Natural killer cell (primary cell): ENCODE data around the gene TMEM151A. TPM values are rescaled to one million over a fixed set of nuclear protein-coding genes. Genes with fewer than 3 reads are reported as not detected.

Source experiments
- ATAC-seq, 3 donors: fragments of 150-1000 bp in 2 of 3; fragments of 200-7000 bp in 1 of 3; cut with Tn5 transposase; 1 replicate in 1 of 3; 2 replicates in 2 of 3; pipeline ENCODE4 v1.10.0; 2021; ENCODE audit warnings: mild to moderate bottlenecking in 2 of 3, moderate library complexity in 2 of 3
- DNase-seq, 2 donors: peaks; one replicate each; pipeline versions ENCODE4 v3.0.0 to v3.0.0-alpha.2; 2013 to 2021; ENCODE audit warnings: mixed read lengths in 1 of 2
- H3K27ac ChIP-seq: one replicate; pipeline ENCODE4 v1.5.1; 2013; ENCODE audit warnings: mild to moderate bottlenecking, low read length
- H3K27me3 ChIP-seq: one replicate; pipeline ENCODE4 v1.6.1; 2013; ENCODE audit warnings: low read length; ENCODE audit not compliant: control insufficient read depth, insufficient read depth
- H3K36me3 ChIP-seq: one replicate; pipeline ENCODE4 v1.6.1; 2013; ENCODE audit warnings: low read length; ENCODE audit not compliant: control insufficient read depth, insufficient read depth
- H3K4me1 ChIP-seq: one replicate; pipeline ENCODE4 v1.6.1; 2013; ENCODE audit warnings: low read length; ENCODE audit not compliant: control insufficient read depth, insufficient read depth
- H3K4me3 ChIP-seq: one replicate; pipeline ENCODE4 v1.5.1; 2013; ENCODE audit warnings: low read length
- H3K9me3 ChIP-seq: one replicate; pipeline ENCODE4 v1.6.1; 2013; ENCODE audit warnings: low read length; ENCODE audit not compliant: control insufficient read depth, insufficient read depth
- H3K27ac Mint-ChIP-seq, 2 donors: one replicate each; pipeline ENCODE4 v1.8.0; 2022; ENCODE audit warnings: mild to moderate bottlenecking in 2 of 2, mixed read lengths in 2 of 2, moderate library complexity in 1 of 2
- H3K27me3 Mint-ChIP-seq, 2 donors: one replicate each; pipeline ENCODE4 v1.8.0; 2022; ENCODE audit warnings: low read depth in 2 of 2, mixed read lengths in 2 of 2
- H3K36me3 Mint-ChIP-seq: one replicate; pipeline ENCODE4 v1.8.0; 2022; ENCODE audit warnings: mixed read lengths
- H3K4me1 Mint-ChIP-seq, 2 donors: one replicate each; pipeline ENCODE4 v1.8.0; 2022; ENCODE audit warnings: mixed read lengths in 2 of 2
- H3K4me3 Mint-ChIP-seq: one replicate; pipeline ENCODE4 v1.8.0; 2022; ENCODE audit warnings: mild to moderate bottlenecking, moderate library complexity, mixed read lengths
- H3K9me3 Mint-ChIP-seq, 2 donors: one replicate each; pipeline ENCODE4 v1.8.0; 2022; ENCODE audit warnings: mixed read lengths in 2 of 2
- CTCF ChIP-seq: fragments of 200-600 bp; IDR thresholded peaks from one replicate; pipeline ENCODE4 v1.8.0; 2022; ENCODE audit warnings: antibody characterized with exemption
- WGBS: methylation state at CpG from one replicate; pipeline ENCODE4 v1.1.7; 2013; ENCODE audit warnings: missing lambda C conversion rate; ENCODE audit not compliant: insufficient coverage; 5-methylcytosine and 5-hydroxymethylcytosine counted together
- intact Hi-C: fragments of 100-400 bp; cut with micrococcal nuclease; formaldehyde crosslinking; loops from one replicate; pipeline ENCODE4 v1.14.2; 2022
- total RNA-seq, 4 donors: library from RNA; stranded (reverse); fragments of 120-200 nt in 1 of 4; gene quantifications; one replicate each; pipeline versions ENCODE4 v1.2.3 to v1.2.4, GENCODE V29; 2013 to 2022

TMEM151A gene
- total RNA-seq, 3 donors from 2014 or later (not counting 1 experiment from before 2014, with no cell fraction given) = not detected

GRCh38 chr11:66328031-66328301 is 36.3 kb downstream of the TMEM151A start:
- no peaks in the 10 kb centered on the region for H3K9me3 Mint-ChIP-seq
- peak overlapping the region; percentile 19 to 74 for H3K27ac Mint-ChIP-seq
- no peak for TF ChIP-seq CTCF
- H3K9me3 ChIP-seq = no peaks in the 10 kb centered on the region
- no peaks in the 10 kb centered on the region for H3K36me3 Mint-ChIP-seq
- no peak overlapping the region for H3K27ac ChIP-seq
- ATAC-seq (peak; percentile 85 to 93 (median 91)), DNase-seq (peak; percentile 71 to 81)
- H3K27me3 Mint-ChIP-seq = peaks cover 7 to 8% of the 10 kb centered on the region in 2 donors
- intact Hi-C loops = loop anchor here (1.0 kb wide), 3 partner anchors 8 to 106 kb away; partner anchors contain the start of gene RIN1
- WGBS = 28% methylated on average over 3 of the region's 3 CpGs
- peaks cover 19 to 40% of the 10 kb centered on the region in 2 donors for H3K4me1 Mint-ChIP-seq
- H3K4me1 ChIP-seq = peaks cover 40% of the 10 kb centered on the region
- H3K4me3 ChIP-seq = no peak overlapping the region
- peaks cover 3% of the 10 kb centered on the region for H3K27me3 ChIP-seq
- peak overlapping the region; percentile 1 for H3K4me3 Mint-ChIP-seq
- no peaks in the 10 kb centered on the region for H3K36me3 ChIP-seq

- peak overlapping the region; percentile 19 to 74 for H3K27ac Mint-ChIP-seq
- peak; percentile 96 for TF ChIP-seq CTCF
- H3K4me1 Mint-ChIP-seq = peaks cover 19 to 36% of the 10 kb centered on the region in 2 donors
- no peaks in the 10 kb centered on the region for H3K9me3 Mint-ChIP-seq
- Histone ChIP-seq H3K36me3 (no peaks in the 10 kb centered on the region), H3K27me3 (peaks cover 3% of the 10 kb centered on the region), H3K27ac (peak overlapping the region; percentile 14), H3K4me1 (peaks cover 40% of the 10 kb centered on the region), H3K4me3 (no peak overlapping the region), H3K9me3 (no peaks in the 10 kb centered on the region)
- peaks cover 8 to 9% of the 10 kb centered on the region in 2 donors for H3K27me3 Mint-ChIP-seq
- ATAC-seq = peak; percentile 69 to 82 (median 75)
- peak overlapping the region; percentile 74 for H3K4me3 Mint-ChIP-seq
- intact Hi-C loops = loop anchor here (1.0 kb wide), 3 partner anchors 8 to 106 kb away; partner anchors contain the start of gene RIN1
- peak; percentile 79 to 93 for DNase-seq
- no peaks in the 10 kb centered on the region for H3K36me3 Mint-ChIP-seq
- WGBS = 10% methylated on average over 18 of the region's 19 CpGs
These were observed 36.8 kb downstream of the TMEM151A start for GRCh38 chr11:66328302-66329144.

GRCh38 chr11:66329165-66329673 is 37.5 kb downstream of the TMEM151A start:
- peaks cover 8 to 10% of the 10 kb centered on the region in 2 donors for H3K27me3 Mint-ChIP-seq
- peaks cover 19 to 32% of the 10 kb centered on the region in 2 donors for H3K4me1 Mint-ChIP-seq

More at GRCh38 chr11:66329165-66329673, 37.5 kb downstream of the TMEM151A start:
- Histone ChIP-seq H3K27ac (no peak overlapping the region), H3K4me3 (no peak overlapping the region), H3K9me3 (no peaks in the 10 kb centered on the region), H3K4me1 (peaks cover 40% of the 10 kb centered on the region), H3K27me3 (peaks cover 3% of the 10 kb centered on the region), H3K36me3 (no peaks in the 10 kb centered on the region)
- no peak for DNase-seq
- 83% methylated on average over 3 of the region's 3 CpGs for WGBS
- intact Hi-C loops = no loop called here
- H3K27ac Mint-ChIP-seq = no peak overlapping the region
- no peak overlapping the region for H3K4me3 Mint-ChIP-seq
- H3K9me3 Mint-ChIP-seq = no peaks in the 10 kb centered on the region
- ATAC-seq = no peak
- no peaks in the 10 kb centered on the region for H3K36me3 Mint-ChIP-seq
- TF ChIP-seq CTCF = no peak
